ENCODE results near the gene MDM1.

- TF ChIP-seq POLR2A (IDR thresholded peaks at IDR 0.05): no peak
- TF ChIP-seq CTCF (IDR thresholded peaks at IDR 0.05): no peak
Measured at GRCh38 chr12:68342966-68343365, 10.8 kb upstream of the MDM1 start.

All from heart left ventricle (tissue), 13 donors.